GM12878 (cell line): Measurements from ENCODE around the gene NPSR1. TPM values are rescaled to one million over a fixed set of nuclear protein-coding genes. Genes with fewer than 3 reads are reported as not detected.

Experiments used
- ATAC-seq: fragments of 200-7000 bp; cut with Tn5 transposase; 3 replicates; pipeline ENCODE4 v1.9.1; 2020; ENCODE audit warnings: mild to moderate bottlenecking, moderate library complexity
- BruUV-seq: library from RNA; stranded (reverse); fragments of 400-500 nt; replicated peaks from 2 replicates; lab custom pipeline; 2021; lab: Mats Ljungman, UMichigan
- CTCF ChIA-PET: fragments of 300-600 bp; sonication (Branson Sonifier 250); formaldehyde crosslinking; extraction: SDS; loops from one replicate; lab custom pipeline; 2021; ENCODE audit warnings: inconsistent platforms; lab: Yijun Ruan, JAX
- POLR2A ChIA-PET: fragments of 350-600 bp; formaldehyde crosslinking; extraction: SDS; loops from one replicate; lab custom pipeline; 2021; ENCODE audit warnings: inconsistent platforms; lab: Charles Lee
- RAD21 ChIA-PET: fragments of 300-600 bp; sonication (Branson Sonifier 250); formaldehyde crosslinking; loops from one replicate; lab custom pipeline; 2023; ENCODE audit warnings: antibody characterized with exemption; ENCODE audit not compliant: unreplicated experiment; lab: Charles Lee
- SMC1A ChIA-PET: fragments of 300-600 bp; sonication (Branson Sonifier 250); formaldehyde crosslinking; loops from one replicate; lab custom pipeline; 2023; ENCODE audit not compliant: unreplicated experiment, uncharacterized antibody; lab: Charles Lee
- DNase-seq: peaks from one replicate; pipeline ENCODE4 v3.0.0-alpha.2; 2011; ENCODE audit warnings: low read depth, low spot score
- FAIRE-seq: peaks from 3 replicates; lab custom pipeline; 2011; peaks lifted over from hg19 to GRCh38; lab: Jason Lieb, UNC
- H2AFZ ChIP-seq: 2 replicates; pipeline ENCODE4 v1.6.0; 2011; ENCODE audit warnings: low read depth, low read length, control low read depth; ENCODE audit not compliant: control insufficient read depth
- H3K27ac ChIP-seq: 2 replicates; pipeline ENCODE4 v1.5.1; 2011; ENCODE audit warnings: control low read depth; ENCODE audit not compliant: control insufficient read depth, insufficient read depth
- H3K27me3 ChIP-seq, 2 experiments: replicated peaks in 1 of 2; 2 replicates each; pipeline versions ENCODE4 v1.6.0 to v1.6.1; 2011; ENCODE audit warnings: low read length in 1 of 2; ENCODE audit not compliant: control insufficient read depth in 2 of 2, insufficient read depth in 2 of 2
- H3K36me3 ChIP-seq, 2 experiments: 2 replicates each; pipeline ENCODE4 v1.5.1; 2011; ENCODE audit warnings: low read length in 1 of 2; ENCODE audit not compliant: control insufficient read depth in 2 of 2, insufficient read depth in 2 of 2
- H3K4me1 ChIP-seq: 2 replicates; pipeline ENCODE4 v1.6.1; 2011; ENCODE audit warnings: mild to moderate bottlenecking, low read length, moderate library complexity, mixed read lengths; ENCODE audit not compliant: control insufficient read depth, insufficient read depth
- H3K4me2 ChIP-seq: 2 replicates; pipeline ENCODE4 v1.6.0; 2011; ENCODE audit warnings: control low read depth; ENCODE audit not compliant: control insufficient read depth, insufficient read depth
- H3K4me3 ChIP-seq: fragments of 200-600 bp; sonication (generic); 2 replicates; pipeline ENCODE4 v1.5.1; 2016
- H3K79me2 ChIP-seq: 2 replicates; pipeline ENCODE4 v1.6.0; 2011; ENCODE audit warnings: low read length; ENCODE audit not compliant: control insufficient read depth, insufficient read depth
- H3K9ac ChIP-seq: 2 replicates; pipeline ENCODE4 v1.8.0; 2011; ENCODE audit warnings: low read length, control low read depth, mixed read lengths; ENCODE audit not compliant: control insufficient read depth, insufficient read depth
- H3K9me3 ChIP-seq: replicated peaks from 3 replicates; pipeline ENCODE4 v1.5.1; 2011; ENCODE audit warnings: mild to moderate bottlenecking, low read length; ENCODE audit not compliant: control insufficient read depth, insufficient read depth
- H4K20me1 ChIP-seq: 2 replicates; pipeline ENCODE4 v1.6.0; 2011; ENCODE audit not compliant: control insufficient read depth, insufficient read depth
- CUX1 ChIP-seq: IDR thresholded peaks from 2 replicates; pipeline ENCODE4 v1.6.1; 2012; ENCODE audit warnings: improper control_type of control experiment, low read depth, low read length; ENCODE audit not compliant: insufficient replicate concordance
- DPF2 ChIP-seq: fragments of 450-650 bp; IDR thresholded peaks from 2 replicates; pipeline ENCODE4 v1.6.1; 2017; ENCODE audit warnings: mild to moderate bottlenecking
- FOXM1 ChIP-seq: IDR thresholded peaks from 2 replicates; pipeline ENCODE4 v1.6.1; 2012; ENCODE audit warnings: low read depth, mild to moderate bottlenecking, inconsistent platforms, low read length, moderate library complexity
- IKZF1 ChIP-seq: fragments of 450-650 bp; conservative IDR thresholded peaks from 2 replicates; pipeline ENCODE4 v1.6.1; 2017; ENCODE audit warnings: antibody characterized with exemption, mild to moderate bottlenecking
- MTA3 ChIP-seq: IDR thresholded peaks from 2 replicates; pipeline ENCODE4 v1.6.1; 2012; ENCODE audit warnings: low read length, inconsistent platforms, borderline replicate concordance
- NFXL1 ChIP-seq: fragments of 450-650 bp; IDR thresholded peaks from 2 replicates; pipeline ENCODE4 v1.6.1; 2017; ENCODE audit warnings: antibody characterized with exemption, mild to moderate bottlenecking, borderline replicate concordance
- NFYB ChIP-seq: IDR thresholded peaks from 2 replicates; pipeline ENCODE4 v1.6.1; 2011; ENCODE audit warnings: low read depth, mild to moderate bottlenecking, low read length, improper control_type of control experiment, moderate library complexity; ENCODE audit not compliant: insufficient read depth
- RELB ChIP-seq: fragments of 450-650 bp; IDR thresholded peaks from 2 replicates; pipeline ENCODE4 v1.6.1; 2017; ENCODE audit warnings: low read depth, mild to moderate bottlenecking, moderate library complexity
- SMARCA5 ChIP-seq: fragments of 450-650 bp; IDR thresholded peaks from 2 replicates; pipeline ENCODE4 v1.6.1; 2017; ENCODE audit warnings: mild to moderate bottlenecking
- ZNF687 ChIP-seq: fragments of 450-650 bp; IDR thresholded peaks from 2 replicates; pipeline ENCODE4 v1.6.1; 2017; ENCODE audit warnings: mild to moderate bottlenecking, moderate library complexity
- WGBS: methylation state at CpG from one replicate; pipeline ENCODE4 v1.1.6; 2016; ENCODE audit warnings: low lambda C conversion rate; ENCODE audit not compliant: insufficient replicate concordance, insufficient coverage; ENCODE audit errors: missing lambda C conversion rate; 5-methylcytosine and 5-hydroxymethylcytosine counted together
- in situ Hi-C: fragments of 300-500 bp; cut with MboI; formaldehyde crosslinking; loops from 9 replicates; pipeline ENCODE4 v1.14.3; 2018; ENCODE audit warnings: mixed read lengths
- intact Hi-C: fragments of 100-400 bp; cut with micrococcal nuclease; formaldehyde crosslinking; loops from one replicate; pipeline ENCODE4 v1.14.2; 2022; ENCODE audit not compliant: unreplicated experiment
- polyA plus RNA-seq, 11 experiments: library from polyadenylated mRNA; depleted of rRNA in 4 of 11; unstranded in 6 of 11; stranded (reverse) in 5 of 11; fragments of >200 nt; fragmentation: Nextera tagmentation in 4 of 11; fragmentation: Illumina TruSeq in 1 of 11; extraction: Ambion mirVana in 4 of 11; extraction: Trizol in 1 of 11; gene quantifications; 1 replicate in 1 of 11; 2 replicates in 10 of 11; pipeline versions ENCODE4 v1.2.1 to v1.2.3, GENCODE V29; 2011 to 2016; ENCODE audit warnings: inconsistent platforms in 2 of 11, missing spikeins in 2 of 11, low read depth in 1 of 11
- total RNA-seq, 4 experiments: library from RNA; depleted of rRNA in 3 of 4; stranded (reverse); fragments of >200 nt in 3 of 4; fragmentation: Illumina TruSeq in 1 of 4; extraction: Trizol in 1 of 4; gene quantifications; 2 replicates each; pipeline versions ENCODE4 v1.2.1 to v1.2.3, GENCODE V29; 2013 to 2021

The NPSR1 gene
- total and polyA plus RNA-seq, 10 of the 15 experiments (the other 5 are each of a cell fraction or from before 2014, with no cell fraction given): 0.20 TPM; not detected in 9

GRCh38 chr7:34747867-34748727, 90.1 kb downstream of the NPSR1 start:
- WGBS: 29% methylated on average over 8 of the region's 8 CpGs
- DNase-seq: no peak
- Histone ChIP-seq H2AFZ (no peak overlapping the region), H3K27me3 (no peaks in the 10 kb centered on the region), H3K79me2 (no peaks in the 10 kb centered on the region), H3K4me1 (no peaks in the 10 kb centered on the region), H4K20me1 (no peaks in the 10 kb centered on the region), H3K9me3 (no peaks in the 10 kb centered on the region; the same call in 2 of the 3 replicates), H3K27ac (no peak overlapping the region), H3K4me3 (no peak overlapping the region), H3K9ac (no peak overlapping the region), H3K4me2 (no peak overlapping the region), H3K36me3 (no peaks in the 10 kb centered on the region)
- no peak for FAIRE-seq
- ChIA-PET CTCF (interaction anchor here (0.6 to 5.9 kb wide), 13 partner anchors 9 to 566 kb away, joined by 3 to 46 read pairs (median 5); no protein-coding TSS in a partner anchor), SMC1A (interaction anchor here (0.7 to 14.2 kb wide), 12 partner anchors 9 to 287 kb away, joined by 3 to 220 read pairs (median 4); no protein-coding TSS in a partner anchor), RAD21 (interaction anchor here (0.6 to 16.3 kb wide), 14 partner anchors 8 to 289 kb away, joined by 3 to 362 read pairs (median 4); partner anchors contain the start of gene DPY19L1), POLR2A (interaction anchor here (1.0 to 4.0 kb wide), 6 partner anchors 9 to 286 kb away, joined by 3 to 38 read pairs (median 10); no protein-coding TSS in a partner anchor)
- intact Hi-C loops (no loop called here), in situ Hi-C loops (no loop called here)
- no TSS peak for BruUV-seq
- peak; percentile 64 for ATAC-seq
- no peak for TF ChIP-seq MTA3
- no peak for TF ChIP-seq FOXM1
- TF ChIP-seq DPF2: 0 out of 2 replicates have a peak, but pooled peaks have one; percentile 25
- TF ChIP-seq IKZF1: peak; percentile 41; the same call in 1 of the 2 replicates
- peak; percentile 45; the same call in 1 of the 2 replicates for TF ChIP-seq RELB
- peak; percentile 21; the same call in 1 of the 2 replicates for TF ChIP-seq ZNF687
- no peak for TF ChIP-seq CUX1
- TF ChIP-seq SMARCA5: peak; percentile 88
- no peak for TF ChIP-seq NFYB
- 0 out of 2 replicates have a peak, but pooled peaks have one; percentile 40 for TF ChIP-seq NFXL1
